GM12878 (cell line): ENCODE data around the gene DMRTB1. TPM values are rescaled to one million over a fixed set of nuclear protein-coding genes. Genes with fewer than 3 reads are reported as not detected.

Experiments
- ATAC-seq: fragments of 200-7000 bp; cut with Tn5 transposase; 3 replicates; pipeline ENCODE4 v1.9.1; 2020; ENCODE audit warnings: mild to moderate bottlenecking, moderate library complexity
- BruUV-seq: library from RNA; stranded (reverse); fragments of 400-500 nt; replicated peaks from 2 replicates; lab custom pipeline; 2021; lab: Mats Ljungman, UMichigan
- CTCF ChIA-PET: fragments of 300-600 bp; sonication (Branson Sonifier 250); formaldehyde crosslinking; extraction: SDS; loops from one replicate; lab custom pipeline; 2021; ENCODE audit warnings: inconsistent platforms; lab: Yijun Ruan, JAX
- POLR2A ChIA-PET: fragments of 350-600 bp; formaldehyde crosslinking; extraction: SDS; loops from one replicate; lab custom pipeline; 2021; ENCODE audit warnings: inconsistent platforms; lab: Charles Lee
- RAD21 ChIA-PET: fragments of 300-600 bp; sonication (Branson Sonifier 250); formaldehyde crosslinking; loops from one replicate; lab custom pipeline; 2023; ENCODE audit warnings: antibody characterized with exemption; ENCODE audit not compliant: unreplicated experiment; lab: Charles Lee
- SMC1A ChIA-PET: fragments of 300-600 bp; sonication (Branson Sonifier 250); formaldehyde crosslinking; loops from one replicate; lab custom pipeline; 2023; ENCODE audit not compliant: unreplicated experiment, uncharacterized antibody; lab: Charles Lee
- DNase-seq: peaks from one replicate; pipeline ENCODE4 v3.0.0-alpha.2; 2011; ENCODE audit warnings: low read depth, low spot score
- FAIRE-seq: peaks from 3 replicates; lab custom pipeline; 2011; peaks lifted over from hg19 to GRCh38; lab: Jason Lieb, UNC
- H2AFZ ChIP-seq: 2 replicates; pipeline ENCODE4 v1.6.0; 2011; ENCODE audit warnings: low read depth, low read length, control low read depth; ENCODE audit not compliant: control insufficient read depth
- H3K27ac ChIP-seq: 2 replicates; pipeline ENCODE4 v1.5.1; 2011; ENCODE audit warnings: control low read depth; ENCODE audit not compliant: control insufficient read depth, insufficient read depth
- H3K27me3 ChIP-seq, 2 experiments: replicated peaks in 1 of 2; 2 replicates each; pipeline versions ENCODE4 v1.6.0 to v1.6.1; 2011; ENCODE audit warnings: low read length in 1 of 2; ENCODE audit not compliant: control insufficient read depth in 2 of 2, insufficient read depth in 2 of 2
- H3K36me3 ChIP-seq, 2 experiments: 2 replicates each; pipeline ENCODE4 v1.5.1; 2011; ENCODE audit warnings: low read length in 1 of 2; ENCODE audit not compliant: control insufficient read depth in 2 of 2, insufficient read depth in 2 of 2
- H3K4me1 ChIP-seq: 2 replicates; pipeline ENCODE4 v1.6.1; 2011; ENCODE audit warnings: mild to moderate bottlenecking, low read length, moderate library complexity, mixed read lengths; ENCODE audit not compliant: control insufficient read depth, insufficient read depth
- H3K4me2 ChIP-seq: 2 replicates; pipeline ENCODE4 v1.6.0; 2011; ENCODE audit warnings: control low read depth; ENCODE audit not compliant: control insufficient read depth, insufficient read depth
- H3K4me3 ChIP-seq: fragments of 200-600 bp; sonication (generic); 2 replicates; pipeline ENCODE4 v1.5.1; 2016
- H3K79me2 ChIP-seq: 2 replicates; pipeline ENCODE4 v1.6.0; 2011; ENCODE audit warnings: low read length; ENCODE audit not compliant: control insufficient read depth, insufficient read depth
- H3K9ac ChIP-seq: 2 replicates; pipeline ENCODE4 v1.8.0; 2011; ENCODE audit warnings: low read length, control low read depth, mixed read lengths; ENCODE audit not compliant: control insufficient read depth, insufficient read depth
- H3K9me3 ChIP-seq: replicated peaks from 3 replicates; pipeline ENCODE4 v1.5.1; 2011; ENCODE audit warnings: mild to moderate bottlenecking, low read length; ENCODE audit not compliant: control insufficient read depth, insufficient read depth
- H4K20me1 ChIP-seq: 2 replicates; pipeline ENCODE4 v1.6.0; 2011; ENCODE audit not compliant: control insufficient read depth, insufficient read depth
- ATF7 ChIP-seq: fragments of 450-650 bp; IDR thresholded peaks from 2 replicates; pipeline ENCODE4 v1.6.1; 2016; ENCODE audit warnings: low read depth, mild to moderate bottlenecking
- STAT3 ChIP-seq: IDR thresholded peaks from 2 replicates; pipeline ENCODE4 v1.6.1; 2011; ENCODE audit warnings: low read depth, low read length, improper control_type of control experiment
- TCF7 ChIP-seq: IDR thresholded peaks from 2 replicates; pipeline ENCODE4 v1.6.1; 2014; ENCODE audit warnings: antibody characterized with exemption, borderline replicate concordance
- WGBS: methylation state at CpG from one replicate; pipeline ENCODE4 v1.1.6; 2016; ENCODE audit warnings: low lambda C conversion rate; ENCODE audit not compliant: insufficient replicate concordance, insufficient coverage; ENCODE audit errors: missing lambda C conversion rate; 5-methylcytosine and 5-hydroxymethylcytosine counted together
- in situ Hi-C: fragments of 300-500 bp; cut with MboI; formaldehyde crosslinking; loops from 9 replicates; pipeline ENCODE4 v1.14.3; 2018; ENCODE audit warnings: mixed read lengths
- intact Hi-C: fragments of 100-400 bp; cut with micrococcal nuclease; formaldehyde crosslinking; loops from one replicate; pipeline ENCODE4 v1.14.2; 2022; ENCODE audit not compliant: unreplicated experiment
- polyA plus RNA-seq, 11 experiments: library from polyadenylated mRNA; depleted of rRNA in 4 of 11; unstranded in 6 of 11; stranded (reverse) in 5 of 11; fragments of >200 nt; fragmentation: Nextera tagmentation in 4 of 11; fragmentation: Illumina TruSeq in 1 of 11; extraction: Ambion mirVana in 4 of 11; extraction: Trizol in 1 of 11; gene quantifications; 1 replicate in 1 of 11; 2 replicates in 10 of 11; pipeline versions ENCODE4 v1.2.1 to v1.2.3, GENCODE V29; 2011 to 2016; ENCODE audit warnings: inconsistent platforms in 2 of 11, missing spikeins in 2 of 11, low read depth in 1 of 11
- total RNA-seq, 4 experiments: library from RNA; depleted of rRNA in 3 of 4; stranded (reverse); fragments of >200 nt in 3 of 4; fragmentation: Illumina TruSeq in 1 of 4; extraction: Trizol in 1 of 4; gene quantifications; 2 replicates each; pipeline versions ENCODE4 v1.2.1 to v1.2.3, GENCODE V29; 2013 to 2021
- TF ChIP-seq, protein P1 (sequence below): IDR thresholded peaks from 2 replicates; pipeline ENCODE4 v1.6.1; 2012; ENCODE audit warnings: mild to moderate bottlenecking, low read depth, low read length
- TF ChIP-seq, protein P2 (sequence below): IDR thresholded peaks from 2 replicates; pipeline ENCODE4 v1.6.1; 2012; ENCODE audit warnings: low read depth, low read length, improper control_type of control experiment

DMRTB1 gene
- total and polyA plus RNA-seq, 10 of the 15 experiments (the other 5 are each of a cell fraction or from before 2014, with no cell fraction given): not detected

DNA sequence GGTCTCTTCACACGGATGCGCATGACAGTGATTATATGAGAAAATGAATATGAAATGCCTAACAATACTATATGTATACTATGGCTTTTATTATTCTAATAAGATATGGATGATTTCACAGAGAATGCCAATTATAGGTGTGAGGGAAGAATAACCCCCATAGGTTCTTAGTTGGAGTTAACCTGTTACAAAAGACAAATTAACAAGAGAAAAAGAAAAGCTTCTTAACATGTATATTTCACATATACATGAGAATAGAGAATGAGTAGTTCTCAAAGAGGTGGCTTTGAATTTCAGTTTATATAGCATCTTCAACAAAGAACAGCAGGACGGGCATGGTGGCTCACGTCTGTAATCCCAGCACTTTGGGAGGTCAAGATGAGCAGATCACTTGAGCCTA, 24.0 kb upstream of the DMRTB1 start (continued):
- TF ChIP-seq, protein P1, sequence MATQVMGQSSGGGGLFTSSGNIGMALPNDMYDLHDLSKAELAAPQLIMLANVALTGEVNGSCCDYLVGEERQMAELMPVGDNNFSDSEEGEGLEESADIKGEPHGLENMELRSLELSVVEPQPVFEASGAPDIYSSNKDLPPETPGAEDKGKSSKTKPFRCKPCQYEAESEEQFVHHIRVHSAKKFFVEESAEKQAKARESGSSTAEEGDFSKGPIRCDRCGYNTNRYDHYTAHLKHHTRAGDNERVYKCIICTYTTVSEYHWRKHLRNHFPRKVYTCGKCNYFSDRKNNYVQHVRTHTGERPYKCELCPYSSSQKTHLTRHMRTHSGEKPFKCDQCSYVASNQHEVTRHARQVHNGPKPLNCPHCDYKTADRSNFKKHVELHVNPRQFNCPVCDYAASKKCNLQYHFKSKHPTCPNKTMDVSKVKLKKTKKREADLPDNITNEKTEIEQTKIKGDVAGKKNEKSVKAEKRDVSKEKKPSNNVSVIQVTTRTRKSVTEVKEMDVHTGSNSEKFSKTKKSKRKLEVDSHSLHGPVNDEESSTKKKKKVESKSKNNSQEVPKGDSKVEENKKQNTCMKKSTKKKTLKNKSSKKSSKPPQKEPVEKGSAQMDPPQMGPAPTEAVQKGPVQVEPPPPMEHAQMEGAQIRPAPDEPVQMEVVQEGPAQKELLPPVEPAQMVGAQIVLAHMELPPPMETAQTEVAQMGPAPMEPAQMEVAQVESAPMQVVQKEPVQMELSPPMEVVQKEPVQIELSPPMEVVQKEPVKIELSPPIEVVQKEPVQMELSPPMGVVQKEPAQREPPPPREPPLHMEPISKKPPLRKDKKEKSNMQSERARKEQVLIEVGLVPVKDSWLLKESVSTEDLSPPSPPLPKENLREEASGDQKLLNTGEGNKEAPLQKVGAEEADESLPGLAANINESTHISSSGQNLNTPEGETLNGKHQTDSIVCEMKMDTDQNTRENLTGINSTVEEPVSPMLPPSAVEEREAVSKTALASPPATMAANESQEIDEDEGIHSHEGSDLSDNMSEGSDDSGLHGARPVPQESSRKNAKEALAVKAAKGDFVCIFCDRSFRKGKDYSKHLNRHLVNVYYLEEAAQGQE: no peak
- no peak for TF ChIP-seq ATF7
- TF ChIP-seq, all 136 proteins: peak for 0

DNA sequence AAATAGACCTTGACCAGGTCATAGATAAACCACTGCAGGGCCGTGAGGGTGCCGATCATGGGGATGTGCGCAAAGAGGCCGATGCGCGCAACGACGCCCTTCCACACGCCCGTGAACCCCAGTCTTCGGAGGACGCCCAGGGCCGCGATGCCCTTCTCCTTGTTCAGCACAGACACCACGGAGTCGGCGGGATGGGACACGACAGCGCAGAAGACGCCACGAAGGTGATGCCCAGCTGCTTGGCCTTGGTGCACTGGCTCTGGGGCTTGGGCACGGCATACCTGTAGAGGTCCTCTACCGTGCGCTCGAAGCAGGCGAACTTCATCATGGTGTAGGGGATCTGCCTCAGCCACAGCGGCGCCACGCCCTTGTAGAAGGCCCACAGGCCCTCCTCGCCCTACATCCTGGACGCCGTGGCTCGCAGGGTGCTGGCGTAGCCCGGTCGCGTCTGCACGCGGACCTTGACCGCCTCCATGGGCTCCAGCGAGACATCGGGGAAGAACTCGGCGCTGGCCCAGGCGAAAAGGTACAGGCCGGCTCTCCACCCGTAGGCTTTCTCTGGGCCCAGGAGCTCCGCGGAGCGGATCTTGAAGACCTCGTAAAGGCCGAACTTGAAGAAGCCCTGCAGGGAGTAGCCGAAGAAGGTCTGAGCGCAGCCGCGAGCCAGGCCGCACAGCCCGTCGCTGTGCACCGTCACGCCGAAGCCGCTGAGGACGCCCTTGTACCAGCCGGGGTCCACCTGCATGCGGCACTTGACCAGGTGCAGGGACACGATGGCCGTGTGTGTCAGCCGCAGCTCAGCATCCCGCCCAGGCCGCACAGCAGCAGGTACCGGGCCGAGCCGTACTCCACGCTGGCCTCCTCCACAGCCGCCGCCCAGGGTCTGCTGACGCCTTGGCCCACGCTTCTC, 20.5 kb upstream of the DMRTB1 start:
- Histone ChIP-seq H3K9me3 (no peaks in the 10 kb centered on the region; the same call in 2 of the 3 replicates), H3K4me1 (no peaks in the 10 kb centered on the region), H3K27ac (no peak overlapping the region), H2AFZ (no peak overlapping the region), H3K27me3 (no peaks in the 10 kb centered on the region; a peak in 3 of 4 replicates), H3K9ac (no peak overlapping the region), H3K4me2 (no peak overlapping the region), H3K79me2 (no peaks in the 10 kb centered on the region), H3K36me3 (no peaks in the 10 kb centered on the region), H4K20me1 (no peaks in the 10 kb centered on the region; the same call in 1 of the 2 replicates), H3K4me3 (no peak overlapping the region)
- DNase-seq (no peak), ATAC-seq (no peak), FAIRE-seq (no peak)
- SMC1A ChIA-PET: no interaction called here
- POLR2A ChIA-PET: no interaction called here
- in situ Hi-C loops (no loop called here), intact Hi-C loops (no loop called here)
- TF ChIP-seq STAT3 (no peak), TCF7 (no peak)
- TF ChIP-seq, protein P2, sequence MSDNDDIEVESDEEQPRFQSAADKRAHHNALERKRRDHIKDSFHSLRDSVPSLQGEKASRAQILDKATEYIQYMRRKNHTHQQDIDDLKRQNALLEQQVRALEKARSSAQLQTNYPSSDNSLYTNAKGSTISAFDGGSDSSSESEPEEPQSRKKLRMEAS: no peak
- CTCF ChIA-PET: interaction anchor here (1.6 kb wide), 1 partner anchor 10 kb away, joined by 10 read pairs; no protein-coding TSS in a partner anchor
- RAD21 ChIA-PET: no interaction called here
- BruUV-seq: no TSS peak
- WGBS: 90% methylated on average over 71 of the region's 79 CpGs
